GM19372 (cell line): ENCODE measurements around the gene PDGFA.

Experiments
- ATAC-seq: cut with Tn5 transposase; IDR thresholded peaks from one replicate; pipeline ENCODE4 v1.9.1; 2021; ENCODE audit warnings: mild to moderate bottlenecking, low read depth, moderate library complexity; ENCODE audit not compliant: unreplicated experiment

Gene PDGFA

DNA sequence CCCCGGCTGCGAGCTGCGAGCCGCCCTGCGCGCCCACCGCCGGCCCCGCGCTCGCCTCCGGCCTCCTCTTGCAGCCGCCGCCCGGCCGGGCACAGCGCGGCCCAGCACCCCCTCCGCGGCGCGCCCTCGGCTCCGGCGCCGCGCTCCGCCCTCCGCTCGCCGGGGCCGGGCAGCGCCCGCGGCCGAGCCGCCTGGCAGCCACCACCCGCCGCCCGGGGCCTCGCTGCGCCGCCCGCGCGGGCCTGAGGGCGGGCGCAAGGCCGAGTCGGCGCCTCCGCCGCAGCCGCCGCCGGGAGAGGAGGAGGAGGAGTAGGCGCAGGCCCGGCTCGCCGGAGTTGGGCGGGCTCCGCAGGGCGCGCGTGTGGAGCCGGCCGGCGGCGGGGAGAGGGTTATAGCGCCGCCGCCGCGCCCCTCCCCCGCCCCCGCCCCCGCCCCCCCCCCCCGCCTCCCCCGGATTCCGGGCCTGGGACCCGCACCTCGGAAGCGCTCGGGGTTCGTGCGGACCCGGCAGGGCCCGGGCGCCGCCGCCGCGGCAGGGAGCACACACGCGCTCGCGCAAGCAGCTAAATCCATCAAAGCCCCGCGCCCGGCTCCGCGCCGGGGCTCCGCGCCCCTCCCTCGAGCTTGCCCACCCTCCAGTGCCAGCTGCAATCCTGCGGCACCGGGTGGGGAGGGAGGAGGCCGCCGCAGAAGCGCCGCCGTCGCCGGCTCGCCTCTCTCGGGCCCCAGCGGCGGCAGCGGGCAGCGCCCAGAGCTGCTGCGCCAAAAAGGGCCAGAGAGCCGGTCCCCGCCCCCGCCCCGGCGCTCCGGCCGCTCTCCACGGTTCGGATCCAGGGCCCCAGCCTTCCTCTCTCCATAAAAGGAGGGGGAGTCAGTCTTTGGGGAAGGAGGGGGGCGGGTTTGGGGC, at the start of gene PDGFA:
Gene PDGFA, minus strand, starts transcription at position 363 of the 907 bp plus-strand sequence. CDS start 845 bp downstream, outside the sequence.
- ATAC-seq, result peak; percentile 37

DNA sequence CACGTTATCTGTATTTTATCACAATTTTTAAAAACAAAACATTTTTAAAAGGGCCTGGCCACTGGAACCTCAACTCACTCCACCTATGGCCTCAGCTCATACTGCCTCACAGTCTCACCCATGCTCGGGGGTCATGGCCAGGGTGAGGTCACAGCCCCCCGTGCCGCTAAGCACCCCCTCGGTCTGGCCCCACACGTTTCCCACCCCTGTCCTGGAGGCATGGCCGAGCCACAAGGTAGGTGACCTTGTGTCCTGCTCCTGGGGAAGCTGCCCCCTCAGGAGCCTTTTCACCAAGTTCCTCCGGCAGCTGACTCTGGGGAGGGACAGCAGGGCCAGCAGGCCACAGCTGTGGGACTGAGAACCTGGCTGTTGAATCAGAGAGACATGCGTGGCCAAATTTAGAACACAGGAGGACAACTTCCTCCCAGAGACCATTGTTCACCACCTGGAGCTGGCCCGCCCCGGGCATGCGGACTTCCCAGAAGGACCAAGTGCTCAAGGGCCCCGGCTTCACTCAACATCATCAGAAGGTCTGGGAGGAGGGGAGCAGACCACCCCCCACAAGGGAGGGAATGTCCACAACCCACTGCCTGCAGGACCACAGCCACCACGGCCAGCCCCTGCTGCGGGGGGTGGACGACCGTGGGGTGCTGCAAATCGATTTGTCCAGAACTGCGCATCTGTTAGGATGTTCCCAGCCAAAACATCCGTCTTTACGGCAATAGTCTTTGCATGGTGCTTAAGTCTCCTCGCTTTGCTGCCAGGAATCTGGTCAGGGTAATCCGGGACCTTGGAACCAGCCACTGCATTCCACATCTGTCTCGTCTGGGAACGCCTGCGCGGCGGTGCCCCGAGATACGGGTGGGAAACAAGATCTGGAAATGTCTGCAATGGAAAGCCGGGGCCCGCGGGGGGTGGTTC, 48.6 kb upstream of the PDGFA start:
- ATAC-seq, result no peak

DNA sequence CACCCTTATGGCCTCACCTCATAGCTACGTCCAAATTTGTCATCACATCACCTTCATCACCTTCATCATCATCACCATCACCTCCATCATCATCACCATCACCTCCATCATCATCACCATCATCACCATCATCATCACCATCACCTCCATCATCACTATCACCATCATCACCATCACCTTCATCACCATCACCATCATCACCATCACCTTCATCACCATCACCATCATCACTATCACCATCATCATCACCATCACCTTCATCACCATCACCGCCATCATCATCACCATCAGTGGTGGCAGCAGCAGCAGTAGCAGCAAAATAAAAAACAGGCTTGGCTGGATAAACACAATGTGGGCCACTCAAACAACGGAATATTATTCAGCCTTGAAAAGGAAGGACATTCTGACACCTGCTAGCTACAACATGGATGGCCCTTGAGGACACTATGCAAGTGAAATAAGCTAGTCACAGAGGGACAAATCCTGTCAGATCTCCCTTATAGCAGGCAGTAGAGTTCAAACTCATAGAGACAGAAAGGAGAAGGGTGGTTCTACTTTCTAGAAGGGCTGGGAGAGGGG, 47.7 kb upstream of the PDGFA start:
- no peak for ATAC-seq

DNA sequence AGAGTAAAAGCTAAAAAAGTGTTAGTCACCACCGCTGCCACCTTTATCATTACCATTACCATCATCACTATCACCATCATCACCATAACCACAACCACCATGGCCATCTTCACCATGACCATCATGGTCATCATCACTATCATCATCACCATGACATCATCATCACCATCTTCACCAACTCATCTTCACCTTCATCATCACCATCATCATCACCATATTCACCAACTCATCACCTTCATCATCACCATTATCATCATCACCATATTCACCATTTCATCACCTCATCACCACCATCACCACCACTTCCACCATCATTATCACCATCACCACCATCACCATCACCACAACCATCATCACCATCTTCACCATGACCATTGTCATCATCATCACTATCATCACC, 46.5 kb upstream of the PDGFA start:
- no peak for ATAC-seq

DNA sequence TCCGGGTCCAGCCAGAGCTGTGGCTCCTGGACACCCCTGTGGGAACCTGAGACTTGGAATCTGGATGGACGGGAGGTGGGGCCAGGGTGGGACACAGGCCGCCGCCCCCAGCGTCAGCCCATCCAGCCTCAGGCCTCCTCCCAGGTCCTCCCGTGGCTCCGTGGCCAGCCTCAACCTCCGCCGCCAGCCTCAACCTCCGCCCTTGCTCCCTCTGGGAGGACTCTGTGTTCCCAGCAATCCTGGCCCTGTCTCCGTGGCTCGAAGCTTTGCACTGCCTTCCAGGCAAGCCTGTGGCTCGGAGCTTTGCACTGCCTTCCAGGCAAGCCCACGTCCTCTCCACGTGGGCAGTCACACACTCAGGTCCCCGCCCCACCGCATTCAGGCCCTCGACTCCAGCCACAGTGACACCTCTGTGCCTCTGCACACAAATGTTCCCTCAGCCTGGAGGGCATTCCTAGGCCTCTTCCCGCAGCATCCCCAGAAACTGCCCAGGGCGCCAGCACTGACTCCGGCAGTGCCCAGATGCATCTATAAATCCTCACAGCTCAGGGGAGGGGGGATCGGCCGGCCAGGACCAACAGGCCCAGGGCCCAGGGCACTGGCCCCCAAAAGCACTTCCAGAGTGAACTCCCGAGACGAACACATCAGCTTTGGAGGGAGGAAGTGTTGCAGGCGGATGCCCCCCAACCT, 44.7 kb upstream of the PDGFA start:
- no peak for ATAC-seq

DNA sequence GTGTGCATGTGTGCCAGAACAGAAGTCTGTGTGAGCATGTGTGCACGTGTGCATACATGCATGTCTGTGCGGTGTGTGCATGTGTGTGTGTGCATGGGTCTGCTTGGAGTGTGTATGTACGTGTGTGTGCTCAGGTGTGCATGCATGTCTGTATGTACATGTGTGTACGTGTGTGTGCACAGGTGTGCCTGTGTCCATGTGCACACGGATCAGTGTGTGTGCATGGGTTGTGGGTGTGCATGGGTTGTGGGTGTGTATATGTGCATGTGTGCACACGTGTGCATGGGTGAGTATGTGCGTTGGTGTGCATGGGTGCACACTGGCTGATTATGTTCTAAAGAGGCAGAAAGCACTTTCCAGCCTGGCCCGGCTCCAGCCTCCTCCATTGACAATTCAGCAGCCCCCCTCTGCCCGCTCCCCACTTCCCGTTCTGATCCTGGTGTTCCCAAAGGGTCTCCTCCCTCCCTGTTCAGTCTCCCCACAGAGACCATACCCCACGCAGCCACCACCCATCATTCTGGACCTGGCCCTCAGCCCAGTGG, 44.1 kb upstream of the PDGFA start:
- no peak for ATAC-seq

DNA sequence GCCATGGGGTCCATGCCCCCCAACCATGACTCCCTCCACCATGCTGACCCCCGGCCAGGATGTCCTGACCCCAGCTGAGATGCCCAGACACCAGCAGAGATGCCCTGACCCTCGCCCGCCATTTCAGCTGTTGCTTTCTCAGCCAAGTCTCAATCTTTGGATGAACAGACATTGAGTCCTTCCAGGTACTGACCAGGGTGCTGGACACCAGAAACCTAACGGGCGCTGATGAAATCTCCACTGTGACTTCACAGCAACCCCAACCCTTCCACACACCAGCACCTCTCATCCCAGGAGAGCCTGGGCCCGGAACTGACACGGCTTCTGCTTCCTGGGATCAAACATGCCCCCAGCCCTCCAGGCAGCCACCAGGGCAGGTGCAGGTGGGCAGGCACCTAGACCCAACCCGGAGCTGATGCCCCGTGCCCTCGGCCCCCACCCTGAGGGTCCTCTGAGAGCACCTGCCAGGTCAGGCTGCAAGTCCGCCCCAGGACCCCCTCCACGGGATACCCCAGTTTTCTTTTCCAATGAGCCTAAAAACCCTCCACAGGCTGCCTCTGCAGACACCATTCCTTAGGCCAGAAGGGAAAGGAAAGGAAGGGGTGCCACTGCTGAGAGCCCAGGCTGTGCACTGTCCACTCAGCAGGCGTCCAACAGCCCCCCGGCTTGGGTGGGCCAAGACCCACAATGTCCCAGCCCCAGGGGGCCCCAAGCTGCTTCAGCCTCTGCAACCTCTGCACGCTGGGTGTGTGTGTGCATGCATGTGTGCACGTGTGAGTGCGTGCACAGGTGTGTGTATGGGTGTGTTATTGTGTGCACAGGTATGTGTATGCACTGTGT, 43.4 kb upstream of the PDGFA start:
- ATAC-seq, result no peak

DNA sequence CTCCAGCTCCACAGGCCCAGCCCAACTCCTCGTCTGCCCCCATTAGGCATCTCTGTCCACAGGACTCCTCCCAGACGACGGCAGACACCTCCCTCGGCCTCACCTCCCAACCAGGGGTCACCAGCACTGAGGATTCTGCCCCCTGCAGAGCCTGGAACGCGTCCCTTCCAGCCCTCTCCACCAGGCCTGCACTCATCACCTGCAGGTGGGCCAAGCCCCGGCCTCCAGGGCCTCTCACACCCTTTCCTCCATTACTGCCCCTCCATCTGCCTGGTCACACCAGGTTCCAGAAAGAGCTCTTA, 42.7 kb upstream of the PDGFA start:
- ATAC-seq, result no peak

DNA sequence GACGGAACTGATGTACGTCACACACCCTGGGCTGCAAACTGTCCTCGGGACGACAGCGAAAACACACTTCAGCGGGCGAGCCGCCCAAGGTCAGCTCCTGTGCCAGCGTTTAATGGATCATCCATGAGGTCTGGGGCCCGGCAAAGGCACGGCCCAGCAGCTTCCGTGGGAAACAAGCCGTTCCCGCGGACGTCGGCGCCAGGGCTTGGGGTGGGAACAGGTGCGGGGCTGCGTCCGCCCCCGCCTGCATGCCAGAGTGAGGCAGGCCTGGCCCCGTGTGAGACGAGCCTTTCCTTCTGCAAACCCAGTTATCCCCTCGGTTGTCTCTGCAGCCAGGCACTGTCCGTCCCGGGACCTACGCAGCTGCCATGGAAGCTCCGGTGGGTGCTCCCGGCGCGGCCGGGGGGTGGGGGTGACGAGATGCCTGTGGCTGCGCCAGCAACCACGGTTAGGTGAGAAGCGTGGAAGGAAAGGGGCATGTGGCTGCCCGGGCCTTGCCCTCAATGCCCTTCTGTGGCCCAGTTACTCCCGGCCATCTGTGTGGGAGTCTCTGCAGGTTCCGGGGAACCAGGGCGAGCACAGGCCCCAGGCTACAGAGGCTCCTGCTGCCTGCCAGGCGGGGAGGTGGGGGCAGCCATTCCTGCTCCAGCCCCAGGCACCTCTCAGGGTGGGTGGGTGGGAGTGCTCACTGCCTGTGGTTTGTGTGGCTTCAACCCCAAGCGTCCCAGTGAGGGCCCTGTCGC, 42.2 kb upstream of the PDGFA start:
- no peak for ATAC-seq

DNA sequence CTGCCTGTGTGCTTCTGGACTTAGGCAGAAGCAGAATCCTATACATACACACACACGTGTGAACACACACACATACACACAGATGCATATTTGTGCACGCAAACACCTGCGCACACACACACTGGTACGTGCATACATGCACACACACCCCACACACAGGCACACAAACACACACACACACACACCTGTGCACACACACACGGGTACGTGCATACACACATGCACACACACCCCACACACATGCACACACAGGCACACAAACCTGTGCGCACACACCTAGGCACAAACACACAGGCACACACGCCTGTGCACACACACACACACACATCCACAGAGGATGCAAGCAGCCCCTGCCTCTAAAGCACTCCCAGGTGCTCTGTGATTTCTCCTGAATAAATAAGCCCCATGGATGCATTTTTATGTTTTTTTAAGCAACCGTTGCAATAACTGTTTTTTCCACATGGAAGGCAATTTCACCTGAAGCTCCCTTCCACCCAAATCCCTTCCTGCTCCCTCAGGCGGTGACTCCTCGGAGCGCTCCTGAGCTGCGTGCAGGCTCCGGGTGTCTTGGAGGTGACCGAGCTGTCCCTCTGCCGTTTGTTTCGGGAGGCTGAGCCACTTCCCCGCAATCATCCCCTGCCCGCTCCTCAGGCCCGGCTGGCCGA, 41.5 kb upstream of the PDGFA start:
- ATAC-seq, result no peak

DNA sequence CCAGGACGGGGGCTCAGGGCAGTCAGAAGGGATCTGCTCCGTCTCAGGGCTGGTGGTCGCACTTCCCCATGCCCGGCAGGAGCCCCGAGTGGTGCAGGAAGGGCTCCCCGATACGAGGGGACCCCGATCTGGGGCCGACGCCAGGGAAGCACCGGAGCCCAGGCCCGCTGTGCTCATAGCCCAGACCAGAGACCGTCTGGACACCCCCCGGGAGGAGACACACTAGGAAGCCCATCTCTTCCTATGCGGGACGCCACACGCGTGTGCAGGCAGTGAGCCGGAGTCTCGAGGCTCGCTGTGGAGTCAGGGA, 39.7 kb upstream of the PDGFA start:
- ATAC-seq, result no peak

DNA sequence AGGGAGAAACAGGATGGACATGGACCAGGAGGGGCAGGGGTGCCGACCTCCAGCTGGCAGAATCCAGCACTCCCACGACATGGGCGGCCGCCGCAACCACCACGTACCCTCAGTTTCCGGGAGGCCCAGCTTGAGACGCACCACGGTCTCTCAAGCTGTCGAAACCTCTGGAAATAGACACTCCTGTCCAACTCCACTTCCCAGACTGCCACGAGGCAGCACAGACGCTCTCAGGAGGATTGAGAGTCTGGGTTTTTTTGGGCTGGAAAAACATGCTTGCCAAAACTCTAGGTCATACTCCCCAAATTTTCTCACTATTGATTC, 37.9 kb upstream of the PDGFA start:
- no peak for ATAC-seq

DNA sequence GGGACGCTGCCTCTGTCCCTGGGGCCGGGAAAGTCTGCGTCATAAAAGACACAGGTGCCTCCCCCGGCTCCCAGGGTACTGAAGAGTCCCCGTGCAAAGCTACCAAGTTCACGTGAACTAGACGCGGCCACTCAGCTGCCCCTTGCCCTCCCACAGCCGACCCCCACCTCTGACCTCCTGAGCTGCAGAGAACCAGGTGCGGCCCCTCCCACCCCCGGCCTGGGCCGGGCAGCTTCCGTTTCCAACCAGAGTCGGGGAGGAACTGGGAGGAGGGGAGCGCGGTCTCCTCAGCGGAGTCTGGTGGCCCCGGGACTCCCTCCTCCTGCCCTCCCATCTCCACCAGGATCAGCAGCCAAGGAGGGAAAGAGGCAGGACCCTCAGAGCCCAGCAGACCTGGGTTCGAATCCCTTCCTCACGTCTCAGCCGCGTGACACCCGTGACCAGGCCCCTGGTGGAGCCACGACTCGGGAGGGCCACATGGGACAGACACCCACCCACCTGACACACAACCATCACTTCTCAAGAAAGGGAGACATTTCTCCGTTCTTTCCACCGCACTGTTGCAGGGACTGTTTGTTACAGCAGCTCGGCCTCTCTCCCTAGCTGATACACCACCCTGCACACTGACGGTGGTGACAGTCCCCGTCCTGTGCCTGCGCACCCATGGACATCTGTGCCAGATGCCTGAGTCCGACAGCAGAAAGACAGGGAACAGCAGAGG, 37.4 kb upstream of the PDGFA start:
- no peak for ATAC-seq

DNA sequence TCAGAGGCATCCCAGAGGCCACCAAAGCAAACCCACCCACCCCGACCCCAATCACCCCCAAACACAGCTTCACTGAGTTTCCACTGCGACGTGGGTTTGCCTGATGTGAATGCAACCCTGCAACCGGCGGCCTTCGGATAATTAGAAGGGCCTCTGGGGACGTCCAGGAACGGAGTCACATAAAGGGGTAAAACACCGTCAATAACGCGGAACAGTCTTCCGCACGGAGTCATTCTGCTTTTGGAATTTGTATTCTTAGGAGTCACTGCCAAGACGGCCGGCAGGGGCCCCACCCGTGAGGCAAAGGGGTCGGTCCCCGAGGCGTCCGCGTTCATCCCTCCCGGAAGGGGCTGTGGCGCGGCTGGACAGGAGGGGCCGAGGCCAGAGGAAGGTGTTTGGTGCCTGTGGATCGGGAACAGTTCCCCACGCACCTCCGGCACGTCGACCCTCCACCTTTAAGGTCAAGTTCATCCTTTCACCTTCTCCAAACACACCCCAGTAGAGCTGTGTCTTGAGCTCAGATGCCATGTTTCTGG, 36.7 kb upstream of the PDGFA start:
- no peak for ATAC-seq

DNA sequence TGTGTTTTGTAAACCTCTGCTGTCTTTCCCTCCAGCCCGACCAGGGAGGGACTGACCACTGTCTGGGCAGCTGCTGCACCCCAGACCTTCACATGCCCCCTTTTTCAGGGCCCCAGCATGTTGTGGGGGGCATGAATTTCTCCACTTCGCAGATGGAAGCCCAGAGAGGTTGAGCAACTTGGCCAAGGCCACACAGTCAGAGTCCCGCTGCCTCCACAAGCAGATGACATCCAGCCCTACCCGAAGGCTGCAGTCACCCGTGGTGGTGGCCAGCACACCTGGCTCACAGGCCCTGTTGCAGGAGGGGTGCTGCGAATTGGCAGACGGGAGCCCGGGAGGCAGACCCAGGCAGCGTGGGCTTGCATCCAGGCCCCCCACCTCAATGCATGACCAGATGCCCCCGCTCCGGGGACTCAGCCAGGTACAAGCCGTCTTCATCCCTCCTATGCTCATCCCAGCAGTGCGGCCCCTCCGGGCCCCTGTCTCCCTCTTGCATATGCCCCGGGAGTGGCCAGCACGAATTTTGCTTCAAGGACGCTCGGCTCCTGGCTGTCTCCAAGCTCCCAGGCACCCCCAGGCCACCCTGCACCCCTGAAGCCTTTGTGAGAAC, 36.0 kb upstream of the PDGFA start:
- ATAC-seq, result no peak

DNA sequence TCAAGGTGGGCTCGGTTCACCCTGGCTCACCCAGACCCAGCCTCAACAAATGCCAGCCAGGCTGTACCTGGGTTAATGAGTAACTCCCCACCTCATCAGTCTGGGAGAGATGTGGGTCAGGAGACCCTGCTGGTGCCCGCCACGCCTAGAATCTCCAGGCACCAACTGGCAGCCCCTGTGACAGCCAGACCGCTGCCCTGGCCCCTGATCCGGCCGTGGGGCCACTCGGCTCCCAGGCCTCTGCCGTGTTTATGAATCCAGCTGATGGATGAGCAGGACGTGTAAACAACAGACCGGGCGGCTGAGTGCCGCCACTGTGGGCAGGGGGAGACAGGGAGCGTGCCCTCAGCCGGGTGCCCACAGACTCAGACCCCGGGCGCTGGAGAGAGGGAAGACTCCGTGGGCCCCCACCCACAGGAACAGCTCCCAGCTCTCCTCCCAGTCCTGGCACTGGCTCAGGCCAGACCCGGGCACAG, 34.0 kb upstream of the PDGFA start:
- no peak for ATAC-seq
